Central memory CD8-positive, alpha-beta T cell (primary cell): ENCODE data around the gene PIGV.
"Not testable (repeated sequence)": the region's sequence is repeated elsewhere in the genome, so short reads cannot be mapped to it uniquely, and the experiment has no call there.

Experiments
- ATAC-seq: fragments of 150-1000 bp; cut with Tn5 transposase; replicated peaks from 2 replicates; pipeline ENCODE4 v1.10.0; 2022; ENCODE audit warnings: mild to moderate bottlenecking, moderate FRiP score, moderate number of reproducible peaks; ENCODE audit not compliant: poor library complexity, severe bottlenecking; ENCODE audit errors: extremely low read depth
- DNase-seq, 2 donors: peaks; one replicate each; pipeline ENCODE4 v3.0.0; 2021; ENCODE audit warnings: low spot score in 2 of 2
- H3K27ac Mint-ChIP-seq: one replicate; pipeline ENCODE4 v1.8.0; 2022; ENCODE audit warnings: low read depth, mild to moderate bottlenecking, moderate library complexity, mixed read lengths
- H3K27me3 Mint-ChIP-seq: one replicate; pipeline ENCODE4 v1.8.0; 2022; ENCODE audit warnings: mixed read lengths
- H3K36me3 Mint-ChIP-seq: one replicate; pipeline ENCODE4 v1.8.0; 2022; ENCODE audit warnings: mild to moderate bottlenecking, moderate library complexity, mixed read lengths; ENCODE audit not compliant: insufficient read depth
- H3K4me1 Mint-ChIP-seq: one replicate; pipeline ENCODE4 v1.8.0; 2022; ENCODE audit warnings: mixed read lengths
- H3K4me3 Mint-ChIP-seq: one replicate; pipeline ENCODE4 v1.8.0; 2022; ENCODE audit warnings: mild to moderate bottlenecking, moderate library complexity, mixed read lengths
- H3K9me3 Mint-ChIP-seq: one replicate; pipeline ENCODE4 v1.8.0; 2022; ENCODE audit warnings: mixed read lengths

Gene PIGV

DNA sequence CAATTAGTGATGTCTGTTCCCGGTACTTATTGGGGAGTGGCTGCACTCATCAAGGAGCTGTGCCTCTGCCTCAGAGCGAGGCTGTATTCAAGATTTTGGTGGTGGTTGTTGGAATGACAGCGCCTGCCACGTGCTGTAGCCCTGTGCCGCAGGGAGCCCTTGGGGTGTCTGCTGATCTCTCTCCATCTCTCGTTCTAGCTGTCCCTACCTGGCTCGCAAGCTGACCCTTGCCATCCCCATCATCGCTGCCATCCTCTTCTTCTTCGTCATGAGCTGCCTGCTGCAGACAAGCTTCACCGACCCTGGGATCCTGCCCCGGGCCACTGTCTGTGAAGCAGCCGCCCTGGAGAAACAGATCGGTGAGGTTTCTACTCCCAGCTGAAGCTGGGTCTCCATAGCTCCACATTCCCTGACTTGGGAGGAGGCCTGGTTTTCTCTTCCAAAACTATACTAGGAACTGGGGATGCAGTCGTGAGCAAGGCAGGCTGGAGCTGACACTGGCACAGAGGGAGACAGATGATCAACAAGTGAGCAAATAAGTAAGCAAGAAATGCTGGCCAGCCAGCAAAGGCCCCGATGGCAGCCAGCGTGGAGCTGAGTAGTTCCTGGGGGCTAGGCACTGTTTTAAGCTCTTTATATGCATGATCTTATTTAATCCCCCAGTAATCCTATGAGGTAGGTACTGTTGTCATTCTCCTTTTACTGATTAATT, 44.7 kb downstream of the PIGV start:
- Mint-ChIP-seq H3K4me3 (peak overlapping the region; percentile 60), H3K9me3 (no peaks in the 10 kb centered on the region), H3K4me1 (peaks cover 73% of the 10 kb centered on the region), H3K27ac (peak overlapping the region; percentile 100), H3K27me3 (no peaks in the 10 kb centered on the region), H3K36me3 (peaks cover 34% of the 10 kb centered on the region)
- ATAC-seq: no peak
- DNase-seq: no peak

DNA sequence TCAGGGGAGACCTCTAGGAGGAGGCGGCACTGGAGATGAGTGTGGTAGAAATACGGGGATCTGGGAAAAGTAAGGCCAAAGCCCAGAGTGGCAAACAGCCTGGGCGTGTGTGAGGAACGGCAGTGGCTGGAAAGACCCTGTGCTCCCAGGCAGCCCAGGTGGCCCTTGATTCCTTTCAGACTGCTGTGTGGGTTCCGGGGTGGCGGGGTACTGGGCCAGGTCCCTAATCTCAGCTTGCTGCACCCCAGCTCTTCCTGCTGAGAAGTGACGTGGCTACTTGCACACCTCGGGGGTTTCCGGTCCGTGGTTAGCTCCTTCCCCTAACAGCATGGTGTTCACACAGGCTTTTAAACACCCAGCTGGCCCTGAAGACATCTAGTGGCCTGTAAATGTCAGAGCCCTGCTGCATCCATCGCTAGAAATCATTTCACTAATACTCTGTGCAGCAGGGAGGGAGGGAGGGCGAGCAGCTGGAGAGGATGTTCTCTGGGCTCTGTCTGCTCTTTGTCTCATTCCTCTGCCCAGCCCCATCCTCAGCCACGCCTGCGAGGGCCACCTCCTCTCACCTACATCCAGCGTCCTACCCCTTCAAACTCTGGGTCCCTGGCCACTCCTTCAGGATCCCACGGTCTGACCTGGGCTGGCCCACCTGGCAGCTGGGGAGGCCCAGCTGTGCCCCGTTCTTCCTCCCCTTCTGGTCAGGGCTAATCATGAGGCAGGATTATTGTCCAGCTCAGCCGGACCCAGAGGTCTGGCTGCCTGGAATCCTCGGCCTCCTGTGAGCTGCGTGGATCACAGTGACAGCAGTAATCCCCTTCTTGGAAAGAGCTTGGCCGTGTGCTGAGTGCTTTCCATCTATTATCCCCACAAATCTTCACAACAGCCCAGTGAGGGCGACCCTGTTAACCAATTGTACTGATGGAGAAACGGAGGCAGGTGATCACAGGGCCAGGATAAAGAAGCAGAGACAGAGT, 46.0 kb downstream of the PIGV start:
- H3K27me3 Mint-ChIP-seq: no peaks in the 10 kb centered on the region
- peak overlapping the region; percentile 100 for H3K27ac Mint-ChIP-seq
- ATAC-seq (peak; percentile 97), DNase-seq (peak; percentile 73 to 90)
- no peaks in the 10 kb centered on the region for H3K9me3 Mint-ChIP-seq
- peaks cover 38% of the 10 kb centered on the region for H3K36me3 Mint-ChIP-seq
- peak overlapping the region; percentile 60 for H3K4me3 Mint-ChIP-seq
- peaks cover 70% of the 10 kb centered on the region for H3K4me1 Mint-ChIP-seq

DNA sequence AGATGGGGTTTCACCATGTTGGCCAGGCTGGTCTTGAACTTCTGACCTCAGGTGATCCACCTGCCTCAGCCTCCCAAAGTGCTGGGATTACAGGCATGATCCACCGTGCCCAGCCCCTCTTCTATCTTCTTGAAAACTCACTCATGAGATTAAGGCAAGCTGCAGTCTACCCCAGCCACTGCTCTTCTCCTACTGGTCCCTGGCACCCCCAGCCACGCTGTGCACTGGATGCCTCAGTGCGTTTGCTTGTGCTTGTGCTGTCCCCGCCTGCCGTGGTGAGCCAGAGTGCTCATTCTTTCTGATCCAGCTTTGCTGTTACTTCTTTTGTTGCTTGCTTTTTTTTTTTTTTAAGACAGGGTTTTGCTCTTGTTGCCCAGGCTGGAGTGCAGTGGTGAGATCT, 49.9 kb downstream of the PIGV start:
- H3K27ac Mint-ChIP-seq: peak overlapping the region; percentile 88
- ATAC-seq, H3K9me3 Mint-ChIP-seq, H3K27me3 Mint-ChIP-seq, DNase-seq, H3K4me3 Mint-ChIP-seq: not testable (repeated sequence)
- peaks cover 44% of the 10 kb centered on the region for H3K4me1 Mint-ChIP-seq
- peaks cover 52% of the 10 kb centered on the region for H3K36me3 Mint-ChIP-seq

DNA sequence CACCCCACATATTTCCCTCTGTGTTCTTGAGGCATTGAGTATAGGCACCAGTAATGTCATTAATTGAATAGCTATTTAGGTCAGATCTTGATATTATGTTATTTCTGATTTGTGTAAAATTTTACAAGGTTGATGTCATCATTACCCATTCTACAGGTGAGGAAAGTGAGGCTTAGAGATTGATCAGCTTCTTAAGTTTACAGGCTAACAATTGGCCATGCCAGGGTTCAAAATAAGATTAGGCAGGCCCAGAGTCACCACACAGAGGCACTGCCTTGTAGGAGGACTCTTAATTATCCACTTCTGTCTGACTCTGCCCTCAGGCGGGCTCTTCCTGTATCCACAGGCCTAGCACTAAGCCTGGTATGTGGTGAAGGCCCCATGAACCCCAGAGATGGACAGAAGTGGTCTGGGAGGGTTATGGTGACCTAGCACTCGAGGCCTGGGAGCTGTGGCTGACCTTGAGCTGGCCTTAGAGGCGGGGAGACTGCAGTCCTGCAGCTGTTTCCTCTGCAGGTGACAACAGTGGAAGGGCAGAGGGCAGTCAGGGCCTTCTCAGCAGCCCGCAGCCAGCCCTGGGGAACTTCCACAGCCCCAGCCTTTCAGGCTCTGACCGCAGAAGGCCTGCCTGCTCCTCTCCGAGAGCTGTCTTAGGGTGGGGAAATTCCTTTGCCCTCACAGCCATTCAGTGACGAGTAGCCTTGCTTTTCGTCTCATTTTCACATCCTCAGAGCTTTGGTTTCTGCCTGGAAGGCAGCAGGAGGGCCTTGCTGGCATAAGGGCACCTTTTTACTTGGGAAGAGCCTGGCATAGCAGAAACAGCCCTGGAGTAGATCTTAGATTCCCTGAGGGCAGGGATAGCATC, 51.0 kb downstream of the PIGV start:
- Mint-ChIP-seq H3K4me3 (peak overlapping the region; percentile 18), H3K36me3 (peaks cover 54% of the 10 kb centered on the region), H3K9me3 (no peaks in the 10 kb centered on the region)

DNA sequence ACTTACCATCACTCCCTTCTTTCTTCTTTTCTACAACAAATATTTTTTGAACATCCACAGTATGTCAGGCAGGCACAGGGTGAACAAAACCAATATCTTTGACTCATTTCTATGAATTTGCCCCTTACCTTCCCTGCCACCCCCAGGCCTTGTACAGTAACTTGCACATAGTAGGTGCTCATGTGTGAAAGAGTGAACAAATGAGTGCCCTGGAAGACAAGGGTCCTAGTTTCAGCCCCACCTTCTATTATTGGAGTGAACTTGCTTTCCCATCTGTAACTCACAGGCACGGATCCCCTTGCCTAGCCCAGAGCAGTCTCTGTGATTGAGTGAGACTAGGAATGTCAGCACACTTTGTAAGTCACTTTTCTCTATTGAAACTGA, 51.6 kb downstream of the PIGV start:
- no peak for DNase-seq
- H3K9me3 Mint-ChIP-seq: no peaks in the 10 kb centered on the region
- H3K27ac Mint-ChIP-seq: peak overlapping the region; percentile 88
- peaks cover 51% of the 10 kb centered on the region for H3K36me3 Mint-ChIP-seq
- peaks cover 28% of the 10 kb centered on the region for H3K4me1 Mint-ChIP-seq
- no peaks in the 10 kb centered on the region for H3K27me3 Mint-ChIP-seq
- no peak for ATAC-seq
- peak overlapping the region; percentile 18 for H3K4me3 Mint-ChIP-seq

More for the DNA sequence above, 51.0 kb downstream of the PIGV start:
- peak; percentile 94 for ATAC-seq
- Mint-ChIP-seq H3K4me1 (peaks cover 34% of the 10 kb centered on the region), H3K27me3 (no peaks in the 10 kb centered on the region), H3K27ac (peak overlapping the region; percentile 88)
- DNase-seq: peak; percentile 24 to 42

DNA sequence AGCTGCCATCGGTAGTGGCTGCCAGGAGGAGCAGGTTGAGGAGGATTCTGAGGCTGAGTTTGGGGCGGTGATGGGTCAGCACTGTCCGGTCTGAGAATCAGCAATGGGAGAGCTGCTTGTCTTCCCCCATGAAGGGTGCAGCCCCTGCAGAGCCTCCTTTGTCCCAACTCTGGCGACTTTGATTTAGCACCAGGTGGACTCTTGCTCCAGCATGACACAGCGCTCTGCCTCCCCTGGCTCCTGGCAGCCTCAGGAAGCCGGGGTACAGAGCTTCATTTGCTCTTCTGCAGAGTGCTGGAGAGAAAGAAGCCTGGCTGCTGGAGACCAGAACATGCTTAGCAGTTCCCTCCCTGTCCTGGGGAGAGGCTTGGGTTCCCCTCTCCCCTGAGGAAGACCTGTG, 52.0 kb downstream of the PIGV start:
- Mint-ChIP-seq H3K4me3 (no peak overlapping the region), H3K9me3 (no peaks in the 10 kb centered on the region), H3K36me3 (peaks cover 49% of the 10 kb centered on the region), H3K4me1 (peaks cover 23% of the 10 kb centered on the region), H3K27me3 (no peaks in the 10 kb centered on the region), H3K27ac (peak overlapping the region; percentile 88)
- no peak for ATAC-seq
- DNase-seq: no peak

DNA sequence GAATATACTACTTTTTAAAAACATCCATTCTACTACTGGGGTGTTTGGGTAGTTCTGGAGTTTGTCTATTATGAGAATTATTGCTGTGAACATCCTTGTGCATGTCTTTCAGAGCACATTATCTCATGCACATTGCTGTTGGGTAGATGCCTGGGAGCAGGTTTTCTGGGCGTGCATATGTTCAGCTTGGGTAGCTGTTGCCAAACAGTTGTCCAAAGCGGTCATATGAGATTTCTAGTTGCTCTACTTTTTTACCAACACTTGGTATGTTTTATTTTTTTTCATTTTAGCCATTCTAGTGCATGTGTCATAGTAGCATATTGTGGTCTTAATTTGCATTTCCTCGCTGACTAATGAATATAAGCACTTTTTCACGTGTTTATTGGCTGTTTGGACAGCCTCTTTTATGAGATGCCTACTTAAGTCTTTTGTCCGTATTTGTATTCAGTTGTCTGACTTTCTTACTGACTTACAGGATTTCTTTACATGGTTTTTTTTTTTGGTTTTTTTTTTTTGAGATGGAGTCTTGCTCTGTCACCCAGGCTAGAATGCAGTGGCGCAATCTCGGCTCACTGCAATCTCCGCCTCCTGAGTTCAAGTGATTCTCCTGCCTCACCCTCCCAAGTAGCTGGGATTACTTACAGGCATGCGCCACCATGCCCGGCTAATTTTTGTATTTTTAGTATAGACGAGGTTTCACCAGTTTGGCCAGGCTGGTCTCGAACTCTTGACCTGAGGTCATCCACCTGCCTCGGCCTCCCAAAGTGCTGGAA, 56.9 kb downstream of the PIGV start:
- ATAC-seq: no peak
- peaks cover 51% of the 10 kb centered on the region for H3K36me3 Mint-ChIP-seq
- no peak overlapping the region for H3K27ac Mint-ChIP-seq
- peaks cover 6% of the 10 kb centered on the region for H3K4me1 Mint-ChIP-seq
- no peaks in the 10 kb centered on the region for H3K9me3 Mint-ChIP-seq
- no peaks in the 10 kb centered on the region for H3K27me3 Mint-ChIP-seq
- no peak overlapping the region for H3K4me3 Mint-ChIP-seq
- no peak for DNase-seq

DNA sequence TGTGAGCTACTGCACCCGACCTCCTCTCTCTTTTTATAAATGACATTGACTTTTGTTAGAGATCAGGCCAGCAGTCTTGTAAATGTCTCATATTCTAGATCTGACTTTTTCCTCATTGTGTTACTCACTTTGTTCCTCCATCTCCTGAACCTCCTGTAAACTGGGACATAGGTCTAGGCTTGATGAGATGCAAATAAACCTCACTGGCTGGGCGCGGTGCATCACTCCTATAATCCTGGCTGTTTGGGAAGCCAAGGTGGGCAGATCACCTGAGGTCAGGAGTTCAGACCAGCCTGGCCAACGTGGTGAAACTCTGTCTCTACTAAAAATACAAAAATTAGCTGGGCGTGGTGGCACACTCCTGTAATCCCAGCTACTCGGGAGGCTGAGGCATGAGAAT, 60.1 kb downstream of the PIGV start:
- H3K4me3 Mint-ChIP-seq, H3K27me3 Mint-ChIP-seq, DNase-seq, ATAC-seq, H3K9me3 Mint-ChIP-seq: not testable (repeated sequence)
- Mint-ChIP-seq H3K4me1 (peaks cover 12% of the 10 kb centered on the region), H3K27ac (peak overlapping the region; percentile 87), H3K36me3 (peaks cover 60% of the 10 kb centered on the region)
